ENCODE data around the gene HNRNPH2. TPM values are rescaled to one million over a fixed set of nuclear protein-coding genes. Genes with fewer than 3 reads are reported as not detected.

HNRNPH2 gene
- polyA plus RNA-seq, 1 donor (not counting 4 experiments of a cell fraction or from before 2014, with no cell fraction given), result 73.2 TPM

DNA sequence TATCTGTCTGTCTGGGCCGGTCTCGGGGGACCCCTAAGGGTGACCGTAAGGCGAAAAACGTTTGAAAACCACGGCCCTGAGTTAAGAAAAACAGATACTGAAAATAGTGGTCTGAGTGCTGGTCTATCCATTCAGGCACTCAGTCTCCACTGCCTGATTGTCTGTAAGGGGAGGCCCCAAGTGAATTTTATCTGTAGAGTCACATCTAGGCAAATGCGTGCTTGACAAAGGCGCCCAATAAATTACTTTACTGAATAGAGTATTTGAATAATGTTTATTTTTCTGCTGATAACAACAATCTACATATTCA, 465 bp downstream of the HNRNPH2 start:
- TF ChIP-seq, protein P1, sequence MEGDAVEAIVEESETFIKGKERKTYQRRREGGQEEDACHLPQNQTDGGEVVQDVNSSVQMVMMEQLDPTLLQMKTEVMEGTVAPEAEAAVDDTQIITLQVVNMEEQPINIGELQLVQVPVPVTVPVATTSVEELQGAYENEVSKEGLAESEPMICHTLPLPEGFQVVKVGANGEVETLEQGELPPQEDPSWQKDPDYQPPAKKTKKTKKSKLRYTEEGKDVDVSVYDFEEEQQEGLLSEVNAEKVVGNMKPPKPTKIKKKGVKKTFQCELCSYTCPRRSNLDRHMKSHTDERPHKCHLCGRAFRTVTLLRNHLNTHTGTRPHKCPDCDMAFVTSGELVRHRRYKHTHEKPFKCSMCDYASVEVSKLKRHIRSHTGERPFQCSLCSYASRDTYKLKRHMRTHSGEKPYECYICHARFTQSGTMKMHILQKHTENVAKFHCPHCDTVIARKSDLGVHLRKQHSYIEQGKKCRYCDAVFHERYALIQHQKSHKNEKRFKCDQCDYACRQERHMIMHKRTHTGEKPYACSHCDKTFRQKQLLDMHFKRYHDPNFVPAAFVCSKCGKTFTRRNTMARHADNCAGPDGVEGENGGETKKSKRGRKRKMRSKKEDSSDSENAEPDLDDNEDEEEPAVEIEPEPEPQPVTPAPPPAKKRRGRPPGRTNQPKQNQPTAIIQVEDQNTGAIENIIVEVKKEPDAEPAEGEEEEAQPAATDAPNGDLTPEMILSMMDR (optimal IDR thresholded peaks at IDR 0.05 in 1 of 3, IDR thresholded peaks at IDR 0.05 in 1 of 3, conservative IDR thresholded peaks at IDR 0.05 in 1 of 3; ENCODE audit: extremely low read depth in 1 of 3, insufficient read depth in 2 of 3, low read length in 3 of 3), result no peak
- TF ChIP-seq EZH2 (IDR thresholded peaks at IDR 0.05; ENCODE audit: low read length), result no peak
- Histone ChIP-seq H3K4me3 (ENCODE audit: control insufficient read depth in 2 of 3, extremely low read depth in 1 of 3, insufficient read depth in 2 of 3, low read depth in 1 of 3, low read length in 3 of 3) (peak overlapping the region; percentile 60 to 75 (median 71)), H3K79me2 (ENCODE audit: control insufficient read depth, insufficient read depth, low read length) (peaks cover 63% of the 10 kb centered on the region), H3K27me3 (ENCODE audit: control insufficient read depth, extremely low read depth, insufficient read depth, low read length) (no peaks in the 10 kb centered on the region), H3K36me3 (ENCODE audit: control insufficient read depth in 2 of 2, extremely low read depth in 1 of 2, insufficient read depth in 2 of 2, low read length in 2 of 2) (no peaks in the 10 kb centered on the region), H3K27ac (ENCODE audit: control insufficient read depth, insufficient read depth, low read length) (peak overlapping the region; percentile 96), H3K9ac (ENCODE audit: control insufficient read depth, extremely low read depth, insufficient read depth, low read length) (peak overlapping the region; percentile 89), H3K4me2 (ENCODE audit: control insufficient read depth, extremely low read depth, insufficient read depth, low read depth, low read length) (peak overlapping the region; percentile 79), H3K4me1 (ENCODE audit: control insufficient read depth, extremely low read depth, insufficient read depth, low read length) (peaks cover 6% of the 10 kb centered on the region), H4K20me1 (ENCODE audit: control insufficient read depth, extremely low read depth, insufficient read depth, low read length) (no peaks in the 10 kb centered on the region), H3K9me1 (ENCODE audit: control insufficient read depth, extremely low read depth, insufficient read depth, low read length) (no peaks in the 10 kb centered on the region), H3K9me3 (ENCODE audit: control insufficient read depth, low read depth, low read length) (no peaks in the 10 kb centered on the region), H2AFZ (ENCODE audit: control insufficient read depth, low read length) (no peak overlapping the region)
- dilution Hi-C loops (cut with MboI; ENCODE audit: extremely low pct_ligation_motif_present, low sequenced_read_pairs), result no loop called here
- DNase-seq (ENCODE audit: low read depth, low spot score), result no peak
- FAIRE-seq, result no peak

DNA sequence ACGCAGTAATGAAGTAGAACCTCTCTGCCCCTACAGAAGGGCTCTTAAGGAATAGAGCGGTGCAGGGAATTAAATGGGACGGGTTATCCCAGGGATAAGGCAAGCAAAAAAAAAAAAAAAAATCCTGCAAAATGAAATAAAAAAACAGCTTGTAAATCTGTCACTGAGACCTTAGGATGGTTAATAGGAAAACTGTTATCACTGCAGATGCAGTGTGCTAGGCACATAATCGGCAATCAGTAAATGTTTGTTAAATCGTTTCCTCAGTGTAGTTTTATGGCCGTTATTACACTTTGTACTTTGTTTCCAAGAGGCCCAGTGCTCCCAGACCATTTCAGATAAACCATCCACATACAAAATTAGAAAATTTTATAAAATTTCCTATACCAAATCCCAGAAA, 1.0 kb downstream of the HNRNPH2 start:
- Histone ChIP-seq H4K20me1 (ENCODE audit: control insufficient read depth, extremely low read depth, insufficient read depth, low read length) (no peaks in the 10 kb centered on the region), H3K9me1 (ENCODE audit: control insufficient read depth, extremely low read depth, insufficient read depth, low read length) (no peaks in the 10 kb centered on the region), H3K36me3 (ENCODE audit: control insufficient read depth in 2 of 2, extremely low read depth in 1 of 2, insufficient read depth in 2 of 2, low read length in 2 of 2) (peaks cover 0 to 2% of the 10 kb centered on the region in 2 experiments), H3K4me3 (ENCODE audit: control insufficient read depth in 2 of 3, extremely low read depth in 1 of 3, insufficient read depth in 2 of 3, low read depth in 1 of 3, low read length in 3 of 3) (peak overlapping the region; percentile 60 to 75 (median 71)), H3K27me3 (ENCODE audit: control insufficient read depth, extremely low read depth, insufficient read depth, low read length) (no peaks in the 10 kb centered on the region), H3K4me1 (ENCODE audit: control insufficient read depth, extremely low read depth, insufficient read depth, low read length) (peaks cover 6% of the 10 kb centered on the region), H3K27ac (ENCODE audit: control insufficient read depth, insufficient read depth, low read length) (peak overlapping the region; percentile 96), H2AFZ (ENCODE audit: control insufficient read depth, low read length) (no peak overlapping the region), H3K79me2 (ENCODE audit: control insufficient read depth, insufficient read depth, low read length) (peaks cover 63% of the 10 kb centered on the region), H3K9me3 (ENCODE audit: control insufficient read depth, low read depth, low read length) (no peaks in the 10 kb centered on the region), H3K9ac (ENCODE audit: control insufficient read depth, extremely low read depth, insufficient read depth, low read length) (peak overlapping the region; percentile 89), H3K4me2 (ENCODE audit: control insufficient read depth, extremely low read depth, insufficient read depth, low read depth, low read length) (peak overlapping the region; percentile 79)
- FAIRE-seq (no peak), DNase-seq (ENCODE audit: low read depth, low spot score) (no peak)
- TF ChIP-seq EZH2 (IDR thresholded peaks at IDR 0.05; ENCODE audit: low read length), result no peak
- TF ChIP-seq, protein P1 (optimal IDR thresholded peaks at IDR 0.05 in 1 of 3, IDR thresholded peaks at IDR 0.05 in 1 of 3, conservative IDR thresholded peaks at IDR 0.05 in 1 of 3; ENCODE audit: extremely low read depth in 1 of 3, insufficient read depth in 2 of 3, low read length in 3 of 3), result no peak
- dilution Hi-C loops (cut with MboI; ENCODE audit: extremely low pct_ligation_motif_present, low sequenced_read_pairs), result no loop called here
